Brain microvascular endothelial cell (primary cell): Measurements from ENCODE around the gene ZRANB1.

Source experiments
- DNase-seq: peaks from one replicate; pipeline ENCODE4 v3.0.0-alpha.2; 2020
- H3K27ac ChIP-seq: fragments of 250-450 bp; sonication (Bioruptor Pico); 2 replicates; pipeline ENCODE4 v1.5.1; 2020; ENCODE audit warnings: mild to moderate bottlenecking, moderate library complexity
- H3K27me3 ChIP-seq: fragments of 250-450 bp; sonication (Bioruptor Pico); replicated peaks from 2 replicates; pipeline ENCODE4 v1.5.1; 2020; ENCODE audit warnings: mild to moderate bottlenecking
- H3K36me3 ChIP-seq: fragments of 250-450 bp; sonication (Bioruptor Pico); replicated peaks from 2 replicates; pipeline ENCODE4 v1.5.1; 2020; ENCODE audit warnings: mild to moderate bottlenecking
- H3K4me3 ChIP-seq: 2 replicates; pipeline ENCODE4 v1.5.1; 2011; ENCODE audit warnings: low read depth, mild to moderate bottlenecking, control low read depth, low read length, moderate library complexity
- CTCF ChIP-seq: IDR thresholded peaks from 2 replicates; pipeline ENCODE4 v1.5.1; 2011; ENCODE audit warnings: low read depth, mild to moderate bottlenecking, moderate library complexity, low read length, control low read depth, inconsistent platforms; ENCODE audit errors: missing control alignments
- in situ Hi-C: cut with HindIII; loops from 2 replicates; pipeline ENCODE4 v1.10.0; 2017; ENCODE audit warnings: low sequenced_read_pairs, low pct_ligation_motif_present

The ZRANB1 gene

GRCh38 chr10:125023862-125024496 is 82.1 kb downstream of the ZRANB1 start:
- no peak overlapping the region for H3K4me3 ChIP-seq
- H3K27me3 ChIP-seq = no peaks in the 10 kb centered on the region
- no peaks in the 10 kb centered on the region for H3K36me3 ChIP-seq
- no peak for DNase-seq
- in situ Hi-C loops = no loop called here
- no peak overlapping the region for H3K27ac ChIP-seq
- TF ChIP-seq CTCF = no peak

GRCh38 chr10:125024497-125025234 is 82.7 kb downstream of the ZRANB1 start:
- in situ Hi-C loops = no loop called here
- TF ChIP-seq CTCF = no peak
- DNase-seq = no peak
- Histone ChIP-seq H3K36me3 (no peaks in the 10 kb centered on the region), H3K4me3 (no peak overlapping the region), H3K27ac (no peak overlapping the region), H3K27me3 (no peaks in the 10 kb centered on the region)

GRCh38 chr10:125025341-125025740 is 83.4 kb downstream of the ZRANB1 start:
- in situ Hi-C loops = no loop called here
- Histone ChIP-seq H3K36me3 (no peaks in the 10 kb centered on the region), H3K27me3 (no peaks in the 10 kb centered on the region), H3K4me3 (no peak overlapping the region), H3K27ac (no peak overlapping the region)
- DNase-seq = no peak
- TF ChIP-seq CTCF = no peak

GRCh38 chr10:125026036-125026931 is 84.4 kb downstream of the ZRANB1 start:
- H3K36me3 ChIP-seq = no peaks in the 10 kb centered on the region
- in situ Hi-C loops = no loop called here

More at GRCh38 chr10:125026036-125026931, 84.4 kb downstream of the ZRANB1 start:
- no peaks in the 10 kb centered on the region for H3K27me3 ChIP-seq
- TF ChIP-seq CTCF = no peak
- H3K4me3 ChIP-seq = no peak overlapping the region
- DNase-seq = no peak
- no peak overlapping the region for H3K27ac ChIP-seq
